IMR-90 (cell line): Measurements from ENCODE around the gene FAM163B. TPM values are rescaled to one million over a fixed set of nuclear protein-coding genes. Genes with fewer than 3 reads are reported as not detected.

Experiments used
- ATAC-seq: fragments of 200-7000 bp; cut with Tn5 transposase; 2 replicates; pipeline ENCODE4 v1.9.1; 2020; ENCODE audit warnings: low read depth, mild to moderate bottlenecking, moderate library complexity
- BruUV-seq: library from RNA; stranded (reverse); fragments of 400-500 nt; replicated peaks from 2 replicates; lab custom pipeline; 2021; lab: Mats Ljungman, UMichigan
- CTCF ChIA-PET: fragments of 300-600 bp; formaldehyde crosslinking; extraction: SDS; loops from one replicate; lab custom pipeline; 2021; ENCODE audit warnings: antibody characterized with exemption; lab: Yijun Ruan, JAX
- POLR2A ChIA-PET: fragments of 300-600 bp; sonication (Branson Sonifier 250); formaldehyde crosslinking; loops from one replicate; lab custom pipeline; 2022; ENCODE audit warnings: antibody characterized with exemption; ENCODE audit not compliant: unreplicated experiment; lab: Charles Lee
- DNase-seq: peaks from one replicate; pipeline ENCODE4 v3.0.0; 2013
- H2AFZ ChIP-seq: replicated peaks from 2 replicates; pipeline ENCODE3; 2013; ENCODE audit warnings: low read length, mild to moderate bottlenecking; ENCODE audit not compliant: poor library complexity
- H2AK5ac ChIP-seq: 2 replicates; pipeline ENCODE4 v1.6.1; 2013; ENCODE audit warnings: low read depth, low read length, inconsistent platforms
- H2AK9ac ChIP-seq: replicated peaks from 2 replicates; pipeline ENCODE3; 2013; ENCODE audit warnings: mild to moderate bottlenecking, low read depth, low read length, moderate library complexity; ENCODE audit not compliant: poor library complexity
- H2BK120ac ChIP-seq: 2 replicates; pipeline ENCODE4 v1.6.1; 2013; ENCODE audit warnings: low read depth, low read length, inconsistent platforms
- H2BK15ac ChIP-seq: 3 replicates; pipeline ENCODE4 v1.6.1; 2013; ENCODE audit warnings: low read depth, low read length, inconsistent platforms
- H2BK20ac ChIP-seq: 2 replicates; pipeline ENCODE4 v1.6.1; 2013; ENCODE audit warnings: low read depth, mild to moderate bottlenecking, inconsistent platforms, low read length, moderate library complexity
- H2BK5ac ChIP-seq: 2 replicates; pipeline ENCODE4 v1.6.1; 2013; ENCODE audit warnings: mild to moderate bottlenecking, low read depth, low read length, inconsistent platforms; ENCODE audit not compliant: poor library complexity, severe bottlenecking
- H3K14ac ChIP-seq: replicated peaks from 2 replicates; pipeline ENCODE4 v1.6.1; 2013; ENCODE audit warnings: low read depth, low read length, inconsistent platforms
- H3K18ac ChIP-seq: 2 replicates; pipeline ENCODE4 v1.6.1; 2013; ENCODE audit warnings: low read depth, low read length, control low read depth
- H3K23ac ChIP-seq: 2 replicates; pipeline ENCODE4 v1.6.1; 2013; ENCODE audit warnings: low read depth, low read length, inconsistent platforms
- H3K27ac ChIP-seq: 2 replicates; pipeline ENCODE4 v1.5.1; 2013; ENCODE audit warnings: mild to moderate bottlenecking, control low read depth, low read length; ENCODE audit not compliant: insufficient read depth
- H3K27me3 ChIP-seq: 2 replicates; pipeline ENCODE4 v1.6.1; 2013; ENCODE audit warnings: low read length; ENCODE audit not compliant: control insufficient read depth, insufficient read depth
- H3K36me3 ChIP-seq: 2 replicates; pipeline ENCODE4 v1.6.1; 2013; ENCODE audit warnings: low read length, mixed read lengths; ENCODE audit not compliant: control insufficient read depth, insufficient read depth
- H3K4ac ChIP-seq: 2 replicates; pipeline ENCODE4 v1.6.1; 2013; ENCODE audit warnings: low read depth, low read length, inconsistent platforms
- H3K4me1 ChIP-seq: 2 replicates; pipeline ENCODE4 v1.6.1; 2013; ENCODE audit warnings: low read length, mixed read lengths; ENCODE audit not compliant: control insufficient read depth, insufficient read depth
- H3K4me2 ChIP-seq: 2 replicates; pipeline ENCODE4 v1.6.1; 2013; ENCODE audit warnings: low read depth, mild to moderate bottlenecking, control low read depth, low read length, moderate library complexity
- H3K4me3 ChIP-seq: 2 replicates; pipeline ENCODE4 v1.5.1; 2013; ENCODE audit warnings: low read depth, mild to moderate bottlenecking, control low read depth, low read length, moderate library complexity; ENCODE audit not compliant: insufficient read depth
- H3K56ac ChIP-seq: 2 replicates; pipeline ENCODE4 v1.6.1; 2013; ENCODE audit warnings: low read length, inconsistent platforms; ENCODE audit not compliant: insufficient read depth; ENCODE audit errors: extremely low read depth
- H3K79me1 ChIP-seq, 2 experiments: 2 replicates each; pipeline ENCODE4 v1.6.1; 2013; ENCODE audit warnings: low read length in 2 of 2, inconsistent platforms in 1 of 2, low read depth in 1 of 2
- H3K9ac ChIP-seq: 2 replicates; pipeline ENCODE4 v1.6.1; 2013; ENCODE audit warnings: low read depth, low read length, control low read depth
- H3K9me1 ChIP-seq: 2 replicates; pipeline ENCODE4 v1.6.1; 2013; ENCODE audit warnings: low read length, inconsistent platforms; ENCODE audit not compliant: insufficient read depth
- H3K9me3 ChIP-seq: 2 replicates; pipeline ENCODE4 v1.6.1; 2013; ENCODE audit warnings: low read length; ENCODE audit not compliant: control insufficient read depth, insufficient read depth
- H4K20me1 ChIP-seq: 2 replicates; pipeline ENCODE4 v1.6.1; 2013; ENCODE audit warnings: low read length, inconsistent platforms; ENCODE audit not compliant: insufficient read depth
- H4K5ac ChIP-seq: 2 replicates; pipeline ENCODE4 v1.6.1; 2013; ENCODE audit warnings: mild to moderate bottlenecking, low read depth, low read length, control low read depth
- H4K8ac ChIP-seq, 2 experiments: 2 replicates each; pipeline ENCODE4 v1.6.1; 2013; ENCODE audit warnings: low read depth in 2 of 2, low read length in 2 of 2, control low read depth in 1 of 2, inconsistent platforms in 1 of 2
- H4K91ac ChIP-seq: 2 replicates; pipeline ENCODE4 v1.6.1; 2013; ENCODE audit warnings: low read depth, low read length, inconsistent platforms; ENCODE audit not compliant: insufficient read depth
- BHLHE40 ChIP-seq: fragments of 150-350 bp; IDR thresholded peaks from 2 replicates; pipeline ENCODE4 v1.6.1; 2016; ENCODE audit warnings: mild to moderate bottlenecking, low read depth, low read length
- NFE2L2 ChIP-seq: fragments of 150-350 bp; IDR thresholded peaks from 2 replicates; pipeline ENCODE4 v1.6.1; 2016; ENCODE audit warnings: low read depth, mild to moderate bottlenecking, low read length
- RFX5 ChIP-seq: IDR thresholded peaks from 2 replicates; pipeline ENCODE4 v1.8.0; 2012; ENCODE audit warnings: low read depth, mild to moderate bottlenecking, low read length, moderate library complexity
- WGBS, 2 experiments: methylation state at CpG; one replicate each; pipeline versions ENCODE4 v1.1.5 to v1.1.7; 2013; ENCODE audit warnings: missing lambda C conversion rate in 2 of 2; ENCODE audit not compliant: insufficient read length in 1 of 2; ENCODE audit errors: extremely low coverage in 2 of 2; 5-methylcytosine and 5-hydroxymethylcytosine counted together
- dilution Hi-C: fragments of 300-500 bp; cut with HindIII; formaldehyde crosslinking; loops from one replicate; pipeline ENCODE4 v1.14.3; 2018; ENCODE audit warnings: low sequenced_read_pairs; ENCODE audit not compliant: unreplicated experiment
- in situ Hi-C: fragments of 300-500 bp; cut with MboI; formaldehyde crosslinking; loops from 3 replicates; pipeline ENCODE4 v1.14.3; 2019; ENCODE audit warnings: low sequenced_read_pairs, inconsistent platforms, mixed read lengths
- intact Hi-C: fragments of 100-400 bp; cut with micrococcal nuclease; formaldehyde crosslinking; loops from 2 replicates; pipeline ENCODE4 v1.10.0; 2022
- polyA plus RNA-seq, 3 experiments: library from polyadenylated mRNA; depleted of rRNA; stranded (reverse); fragments of >200 nt; gene quantifications; 2 replicates each; pipeline ENCODE4 v1.2.3, GENCODE V29; 2012; ENCODE audit warnings: low replicate concordance in 1 of 3
- total RNA-seq: library from RNA; depleted of rRNA; stranded (reverse); fragments of >200 nt; gene quantifications from 2 replicates; pipeline ENCODE4 v1.2.3, GENCODE V29; 2012
- TF ChIP-seq, protein P1 (sequence below): conservative IDR thresholded peaks from 2 replicates; pipeline ENCODE4 v1.5.1; 2012; ENCODE audit warnings: mild to moderate bottlenecking, low read depth, low read length, improper control_type of control experiment
- TF ChIP-seq, protein P2 (sequence below): fragments of 150-350 bp; IDR thresholded peaks from 2 replicates; pipeline ENCODE4 v1.6.1; 2017; ENCODE audit warnings: mild to moderate bottlenecking, antibody characterized with exemption, low read length, low read depth

FAM163B gene
- total and polyA plus RNA-seq, 2 of the 4 experiments (the other 2 are of a cell fraction): not detected

DNA sequence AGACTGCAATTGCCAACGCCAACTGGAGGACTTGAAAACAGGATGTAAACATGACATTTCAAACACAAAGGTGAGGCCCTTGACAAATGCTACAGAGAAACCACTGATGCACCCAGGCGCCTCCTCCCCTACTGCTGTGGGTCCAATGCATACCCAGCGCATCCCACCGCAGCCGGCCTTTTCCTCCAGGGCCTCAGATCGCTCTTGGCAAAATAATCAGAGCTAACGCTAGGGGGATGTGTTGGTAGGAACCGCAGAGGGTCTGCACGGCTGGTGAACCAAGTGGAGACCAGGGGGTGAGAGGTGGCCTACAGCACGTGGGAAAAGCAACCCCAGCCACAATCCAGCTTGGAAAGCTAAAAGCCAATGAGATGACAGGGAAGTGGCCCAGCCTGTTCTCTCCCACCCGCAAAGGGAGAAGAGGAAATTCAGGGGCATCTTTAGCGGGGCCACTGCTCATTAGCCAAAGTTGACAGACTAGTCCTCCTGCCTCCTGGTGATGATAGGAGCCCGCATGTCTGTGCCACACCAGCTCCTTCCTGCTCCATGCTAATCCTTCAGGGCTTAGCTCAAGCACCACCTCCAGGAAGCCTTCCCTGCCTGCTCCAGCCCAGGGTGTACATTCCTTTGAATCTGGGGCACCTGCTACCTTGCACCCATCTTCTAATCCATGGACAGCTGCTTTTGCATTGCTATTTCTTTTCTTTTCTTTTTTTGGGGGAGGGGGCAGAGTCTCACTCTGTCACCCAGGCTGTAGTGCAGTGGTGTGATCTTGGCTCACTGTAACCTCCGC is 5.9 kb downstream of the FAM163B start:
- Histone ChIP-seq H4K91ac (no peak overlapping the region), H3K4me1 (no peaks in the 10 kb centered on the region), H4K8ac (no peak overlapping the region), H3K27ac (no peak overlapping the region), H2AK5ac (no peak overlapping the region), H3K23ac (no peak overlapping the region), H3K9ac (no peak overlapping the region), H3K4ac (no peak overlapping the region), H4K5ac (no peak overlapping the region), H3K9me3 (peaks cover 4% of the 10 kb centered on the region; the same call in 1 of the 2 replicates), H3K4me3 (no peak overlapping the region), H3K18ac (no peak overlapping the region), H2BK15ac (no peak overlapping the region), H2BK20ac (no peak overlapping the region), H3K79me1 (no peaks in the 10 kb centered on the region), H2AFZ (no peak overlapping the region), H3K56ac (no peak overlapping the region), H4K20me1 (no peaks in the 10 kb centered on the region), H3K36me3 (no peaks in the 10 kb centered on the region), H2BK120ac (no peak overlapping the region), H3K4me2 (no peak overlapping the region), H3K14ac (no peak overlapping the region), H2AK9ac (no peak overlapping the region), H3K27me3 (peaks cover 66% of the 10 kb centered on the region), H3K9me1 (no peaks in the 10 kb centered on the region), H2BK5ac (no peak overlapping the region)
- no peak for ATAC-seq
- WGBS, 2 experiments: 59% methylated on average over 2 of the region's 14 CpGs; no CpG with 5 or more reads in 1 of the 2 experiments
- ChIA-PET POLR2A (no interaction called here), CTCF (interaction anchor here (1.3 kb wide), 1 partner anchor 9 kb away, joined by 4 read pairs; no protein-coding TSS in a partner anchor)
- dilution Hi-C loops: no loop called here
- no peak for DNase-seq
- in situ Hi-C loops: no loop called here
- intact Hi-C loops: loop anchor here (10.0 kb wide), 1 partner anchor 121 kb away; no protein-coding TSS in a partner anchor
- TF ChIP-seq, protein P1, sequence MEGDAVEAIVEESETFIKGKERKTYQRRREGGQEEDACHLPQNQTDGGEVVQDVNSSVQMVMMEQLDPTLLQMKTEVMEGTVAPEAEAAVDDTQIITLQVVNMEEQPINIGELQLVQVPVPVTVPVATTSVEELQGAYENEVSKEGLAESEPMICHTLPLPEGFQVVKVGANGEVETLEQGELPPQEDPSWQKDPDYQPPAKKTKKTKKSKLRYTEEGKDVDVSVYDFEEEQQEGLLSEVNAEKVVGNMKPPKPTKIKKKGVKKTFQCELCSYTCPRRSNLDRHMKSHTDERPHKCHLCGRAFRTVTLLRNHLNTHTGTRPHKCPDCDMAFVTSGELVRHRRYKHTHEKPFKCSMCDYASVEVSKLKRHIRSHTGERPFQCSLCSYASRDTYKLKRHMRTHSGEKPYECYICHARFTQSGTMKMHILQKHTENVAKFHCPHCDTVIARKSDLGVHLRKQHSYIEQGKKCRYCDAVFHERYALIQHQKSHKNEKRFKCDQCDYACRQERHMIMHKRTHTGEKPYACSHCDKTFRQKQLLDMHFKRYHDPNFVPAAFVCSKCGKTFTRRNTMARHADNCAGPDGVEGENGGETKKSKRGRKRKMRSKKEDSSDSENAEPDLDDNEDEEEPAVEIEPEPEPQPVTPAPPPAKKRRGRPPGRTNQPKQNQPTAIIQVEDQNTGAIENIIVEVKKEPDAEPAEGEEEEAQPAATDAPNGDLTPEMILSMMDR: no peak
- TF ChIP-seq BHLHE40 (no peak), RFX5 (no peak), NFE2L2 (no peak)
- TF ChIP-seq, protein P2, sequence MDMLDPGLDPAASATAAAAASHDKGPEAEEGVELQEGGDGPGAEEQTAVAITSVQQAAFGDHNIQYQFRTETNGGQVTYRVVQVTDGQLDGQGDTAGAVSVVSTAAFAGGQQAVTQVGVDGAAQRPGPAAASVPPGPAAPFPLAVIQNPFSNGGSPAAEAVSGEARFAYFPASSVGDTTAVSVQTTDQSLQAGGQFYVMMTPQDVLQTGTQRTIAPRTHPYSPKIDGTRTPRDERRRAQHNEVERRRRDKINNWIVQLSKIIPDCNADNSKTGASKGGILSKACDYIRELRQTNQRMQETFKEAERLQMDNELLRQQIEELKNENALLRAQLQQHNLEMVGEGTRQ: no peak
- BruUV-seq: no TSS peak
